Measurements from ENCODE around the gene RBM4.

DNA sequence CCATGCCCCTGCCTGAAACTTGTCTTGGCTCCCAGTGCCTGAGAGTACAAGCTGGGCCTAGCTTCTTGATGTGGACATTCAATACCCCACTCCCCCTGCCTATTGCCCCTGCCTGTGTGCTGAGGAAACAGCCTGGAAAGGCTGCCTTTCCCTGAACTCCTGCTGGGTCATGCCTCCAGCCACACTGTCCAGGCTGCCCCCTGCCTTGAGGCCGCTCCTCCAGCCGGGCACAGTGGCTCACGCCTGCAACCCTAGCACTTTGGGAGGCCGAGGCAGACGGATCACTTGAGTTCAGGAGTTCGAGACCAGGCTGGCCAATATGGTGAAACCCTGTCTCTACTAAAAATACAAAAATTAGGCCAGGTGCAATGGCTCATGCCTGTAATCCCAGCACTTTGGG lies 35.4 kb upstream of the RBM4 start:
- TF ChIP-seq, protein P1, sequence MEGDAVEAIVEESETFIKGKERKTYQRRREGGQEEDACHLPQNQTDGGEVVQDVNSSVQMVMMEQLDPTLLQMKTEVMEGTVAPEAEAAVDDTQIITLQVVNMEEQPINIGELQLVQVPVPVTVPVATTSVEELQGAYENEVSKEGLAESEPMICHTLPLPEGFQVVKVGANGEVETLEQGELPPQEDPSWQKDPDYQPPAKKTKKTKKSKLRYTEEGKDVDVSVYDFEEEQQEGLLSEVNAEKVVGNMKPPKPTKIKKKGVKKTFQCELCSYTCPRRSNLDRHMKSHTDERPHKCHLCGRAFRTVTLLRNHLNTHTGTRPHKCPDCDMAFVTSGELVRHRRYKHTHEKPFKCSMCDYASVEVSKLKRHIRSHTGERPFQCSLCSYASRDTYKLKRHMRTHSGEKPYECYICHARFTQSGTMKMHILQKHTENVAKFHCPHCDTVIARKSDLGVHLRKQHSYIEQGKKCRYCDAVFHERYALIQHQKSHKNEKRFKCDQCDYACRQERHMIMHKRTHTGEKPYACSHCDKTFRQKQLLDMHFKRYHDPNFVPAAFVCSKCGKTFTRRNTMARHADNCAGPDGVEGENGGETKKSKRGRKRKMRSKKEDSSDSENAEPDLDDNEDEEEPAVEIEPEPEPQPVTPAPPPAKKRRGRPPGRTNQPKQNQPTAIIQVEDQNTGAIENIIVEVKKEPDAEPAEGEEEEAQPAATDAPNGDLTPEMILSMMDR (IDR thresholded peaks at IDR 0.05), result no peak
- TF ChIP-seq POLR2A (IDR thresholded peaks at IDR 0.05), result no peak

Measured in transverse colon (tissue), 3 donors.